GM18873 (cell line): ENCODE measurements around the gene LGMN.

Experiments
- ATAC-seq: cut with Tn5 transposase; IDR thresholded peaks from one replicate; pipeline ENCODE4 v1.9.1; 2021; ENCODE audit warnings: mild to moderate bottlenecking, moderate library complexity, moderate number of reproducible peaks; ENCODE audit not compliant: unreplicated experiment, low FRiP score

LGMN gene

GRCh38 chr14:92702441-92702918 is 45.9 kb downstream of the LGMN start:
- no peak for ATAC-seq

DNA sequence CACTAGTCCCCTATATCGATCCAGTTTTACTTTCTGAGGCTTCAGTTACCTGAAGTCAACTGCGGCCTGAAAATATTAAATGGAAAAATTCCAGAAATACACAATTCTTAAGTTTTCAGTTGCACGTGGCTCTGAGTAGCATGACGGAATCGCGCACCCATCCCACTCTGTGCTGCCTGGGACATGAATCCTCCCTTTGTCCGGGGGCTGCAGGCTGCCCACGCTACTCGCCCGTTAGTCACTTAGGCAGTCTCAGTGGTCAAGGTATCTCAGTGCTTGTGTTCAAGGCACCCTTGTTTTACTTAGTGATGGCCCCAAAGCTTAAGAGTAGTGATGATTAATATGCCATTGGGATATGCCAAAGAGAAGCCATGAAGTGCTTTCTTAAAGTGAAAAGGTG is 46.6 kb downstream of the LGMN start:
- ATAC-seq: no peak

DNA sequence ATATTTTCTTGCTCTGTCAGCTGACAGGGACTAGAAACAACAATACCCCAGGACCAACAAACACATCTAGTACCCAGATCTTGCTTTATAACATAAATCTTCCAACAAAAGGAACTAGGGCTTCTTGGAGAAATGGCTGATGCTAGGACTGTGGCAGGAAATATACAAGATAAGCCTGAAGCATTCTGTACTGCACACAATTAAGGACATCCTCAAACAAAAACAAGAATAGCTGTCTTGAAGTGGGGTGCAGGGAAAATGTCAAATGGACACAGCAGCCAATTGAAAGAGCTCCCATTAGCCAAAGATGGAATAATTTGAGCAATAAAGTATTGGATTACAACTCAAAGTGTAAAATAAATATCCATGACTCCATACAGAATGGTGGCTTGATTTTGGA is 50.0 kb downstream of the LGMN start:
- ATAC-seq: no peak

- ATAC-seq: no peak
Measured at GRCh38 chr14:92696366-92696765, 52.1 kb downstream of the LGMN start.

GRCh38 chr14:92695562-92695961 is 52.9 kb downstream of the LGMN start:
- no peak for ATAC-seq

DNA sequence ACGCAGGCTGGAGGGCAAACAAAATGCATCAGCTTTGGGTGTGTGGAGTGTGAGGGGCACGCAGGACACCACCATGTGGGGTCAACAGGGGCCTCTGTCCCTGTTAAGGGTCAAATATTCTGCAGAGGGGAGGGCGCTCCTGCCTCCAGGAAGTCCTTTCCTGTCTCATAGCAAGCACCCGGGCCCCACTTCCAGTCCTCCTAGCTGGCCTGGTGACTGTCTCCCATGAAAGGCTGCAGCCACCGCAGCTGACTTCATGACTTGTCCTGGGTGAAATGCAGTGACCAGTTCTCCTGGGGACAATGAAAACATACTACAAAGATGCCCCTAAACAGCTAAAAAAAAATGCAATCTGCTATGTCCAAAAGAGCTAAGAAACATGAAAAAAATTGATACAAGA is 53.6 kb downstream of the LGMN start:
- ATAC-seq: no peak

- ATAC-seq: no peak
Measured at GRCh38 chr14:92693998-92694795, 54.2 kb downstream of the LGMN start.

DNA sequence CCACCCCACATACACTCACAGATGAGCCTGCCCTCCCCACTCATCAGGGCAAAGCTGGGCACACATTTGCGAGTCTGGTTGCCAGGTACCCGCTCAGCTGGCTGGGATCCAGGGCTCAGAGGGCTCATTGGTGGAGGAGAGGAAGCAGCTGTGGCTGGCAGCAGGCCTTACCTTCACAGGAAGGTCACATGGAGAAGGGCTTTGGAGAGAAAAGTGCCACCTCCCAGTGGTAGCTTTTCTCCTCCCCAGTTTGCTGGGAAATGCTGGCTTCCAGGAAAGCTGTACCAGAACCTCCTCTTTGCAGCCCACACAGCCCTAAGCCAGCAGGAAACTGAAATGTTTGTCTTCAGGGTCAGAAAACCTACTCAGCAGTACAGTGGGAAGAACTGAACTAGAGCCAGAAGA is 55.6 kb downstream of the LGMN start:
- no peak for ATAC-seq

DNA sequence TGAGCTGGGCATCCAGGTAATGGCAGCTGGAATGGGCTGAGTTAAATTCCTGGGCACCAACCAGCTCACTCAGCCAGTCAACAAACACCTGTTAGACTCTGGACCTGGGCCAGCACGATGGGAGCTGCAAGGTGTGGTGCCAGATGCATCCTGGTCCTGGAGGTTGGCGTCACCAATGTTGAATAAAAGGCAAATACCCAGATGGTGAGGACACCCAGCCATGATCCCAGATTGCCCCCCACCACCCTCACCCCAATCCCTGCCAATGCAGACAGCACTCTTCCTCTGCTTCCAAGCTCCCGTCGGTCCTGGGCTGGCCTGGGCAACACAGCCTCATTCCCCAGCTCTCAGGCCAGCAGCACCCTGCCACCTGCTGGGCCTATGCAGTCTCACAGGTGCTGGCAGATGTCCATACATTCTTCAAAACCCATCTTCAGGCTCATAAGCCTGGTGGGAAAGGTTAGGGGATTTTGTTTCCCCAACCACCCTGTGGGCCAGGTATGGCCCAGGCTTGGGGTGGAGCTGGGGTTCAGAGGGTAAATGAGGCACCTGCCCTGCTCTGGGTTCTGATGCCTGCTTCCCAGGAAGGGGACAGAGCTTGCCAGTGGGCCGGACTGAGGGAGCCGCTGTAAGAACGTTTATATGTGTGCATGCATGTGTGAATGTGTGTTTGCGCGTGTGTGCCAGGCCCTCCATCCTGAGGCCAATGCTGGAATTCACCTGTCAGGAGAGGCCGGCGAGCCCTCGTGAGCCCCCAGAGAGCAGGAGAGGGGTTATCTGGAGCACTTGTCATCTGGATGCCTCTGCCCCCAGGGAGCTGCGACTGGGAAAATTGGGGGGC is 58.0 kb downstream of the LGMN start:
- ATAC-seq: no peak

DNA sequence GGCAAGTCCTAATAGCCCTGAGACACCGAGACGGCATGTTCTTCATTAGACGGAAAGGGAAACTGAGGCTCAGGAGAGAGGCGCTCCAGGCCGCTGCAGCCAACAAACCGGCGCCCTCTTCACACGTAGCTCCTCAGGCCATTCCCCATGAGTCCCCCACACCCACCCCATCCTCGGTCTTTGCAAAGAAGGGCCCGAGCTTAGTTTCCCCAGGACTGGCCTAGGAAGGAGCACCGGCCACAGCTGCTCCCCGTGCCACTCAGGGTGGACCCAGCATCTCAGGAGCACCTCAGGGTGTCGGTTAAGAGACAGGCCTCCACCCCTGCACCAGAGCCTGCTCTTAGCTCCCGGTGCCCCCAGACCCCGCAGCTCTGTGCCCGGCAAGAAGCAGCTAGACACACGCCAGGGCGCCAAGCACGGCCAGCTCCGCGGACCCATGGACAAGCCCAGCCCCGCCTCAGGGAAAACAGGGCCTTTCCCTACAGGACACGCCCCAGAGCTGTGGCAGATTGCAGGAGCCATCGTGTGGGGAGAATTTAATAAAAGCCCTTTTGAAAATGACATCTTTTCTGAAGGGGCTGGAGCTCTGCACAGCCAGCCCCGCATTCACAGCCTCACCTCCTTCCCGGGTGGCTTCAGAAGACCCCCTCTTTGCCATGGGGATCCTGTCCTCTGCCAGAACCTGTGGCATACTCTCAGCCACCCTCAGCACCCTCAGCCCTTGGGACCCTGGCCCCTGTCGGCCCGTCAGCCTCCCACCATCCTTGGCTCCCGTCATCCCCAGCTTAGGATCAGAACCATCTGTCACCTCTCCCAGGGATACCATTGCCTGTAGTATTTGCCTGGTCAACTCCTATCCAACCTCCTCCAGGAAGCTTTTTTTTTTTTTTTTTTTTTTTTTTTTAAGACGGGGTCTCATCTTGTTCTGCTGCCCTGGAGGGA is 59.7 kb downstream of the LGMN start:
- no peak for ATAC-seq

DNA sequence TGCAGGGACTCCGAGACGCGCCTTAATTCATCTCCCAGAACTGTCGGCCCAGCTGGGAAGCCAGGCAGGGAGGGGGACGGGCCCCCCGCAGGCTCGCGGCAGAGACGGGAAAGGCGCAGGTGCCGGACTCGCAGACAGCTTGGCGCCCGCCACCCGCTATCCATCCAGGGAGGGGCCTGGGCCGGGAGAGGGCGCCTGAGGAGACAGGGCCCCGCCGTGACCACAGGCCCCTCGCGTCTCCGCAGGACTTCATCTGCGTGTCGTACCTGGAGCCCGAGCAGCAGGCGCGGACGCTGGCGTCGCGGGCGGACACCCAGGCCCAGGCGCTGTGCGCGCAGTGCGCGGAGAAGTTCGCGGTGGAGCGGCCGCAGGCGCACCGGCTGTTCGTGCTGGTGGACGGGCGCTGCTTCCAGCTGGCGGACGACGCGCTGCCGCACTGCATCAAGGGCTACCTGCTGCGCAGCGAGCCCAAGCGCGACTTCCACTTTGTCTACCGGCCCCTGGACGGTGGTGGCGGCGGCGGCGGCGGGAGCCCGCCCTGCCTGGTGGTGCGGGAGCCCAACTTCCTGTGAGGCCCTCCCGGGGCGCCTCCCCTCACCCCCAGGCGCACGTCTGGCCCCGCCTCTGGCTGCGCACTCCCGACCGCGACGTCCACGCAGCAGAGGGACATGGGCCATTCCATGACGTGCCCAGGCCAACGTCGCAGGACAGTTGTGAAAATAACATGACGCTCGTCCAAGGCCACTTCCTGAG is 60.6 kb downstream of the LGMN start:
- ATAC-seq: no peak

DNA sequence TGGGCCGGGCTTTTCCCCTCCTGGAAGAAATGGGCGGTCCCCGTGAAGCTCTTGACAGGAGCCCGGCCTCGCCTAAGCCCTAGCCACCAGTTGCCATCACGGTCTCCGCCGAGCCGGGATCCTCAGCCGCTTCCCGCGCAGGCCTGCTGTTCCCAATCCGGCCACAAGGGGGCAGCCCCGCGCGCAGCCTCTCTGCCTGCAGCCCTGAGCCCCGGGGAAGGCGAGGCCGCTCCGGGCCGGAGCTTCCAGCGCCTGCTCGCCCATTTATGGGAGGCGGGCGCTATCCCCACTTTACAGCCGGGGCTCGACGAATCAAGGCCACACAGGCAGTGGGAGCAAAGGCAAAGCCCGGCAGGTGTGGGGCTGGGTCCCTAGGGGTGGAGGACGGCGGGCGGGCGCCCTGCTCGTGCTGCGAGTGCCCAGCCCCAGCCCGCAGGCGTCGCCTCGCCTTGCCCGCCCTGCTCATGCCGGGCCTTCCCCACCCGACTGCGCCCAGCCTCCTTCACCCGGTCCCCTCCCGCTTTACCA is 61.5 kb downstream of the LGMN start:
- ATAC-seq: no peak

DNA sequence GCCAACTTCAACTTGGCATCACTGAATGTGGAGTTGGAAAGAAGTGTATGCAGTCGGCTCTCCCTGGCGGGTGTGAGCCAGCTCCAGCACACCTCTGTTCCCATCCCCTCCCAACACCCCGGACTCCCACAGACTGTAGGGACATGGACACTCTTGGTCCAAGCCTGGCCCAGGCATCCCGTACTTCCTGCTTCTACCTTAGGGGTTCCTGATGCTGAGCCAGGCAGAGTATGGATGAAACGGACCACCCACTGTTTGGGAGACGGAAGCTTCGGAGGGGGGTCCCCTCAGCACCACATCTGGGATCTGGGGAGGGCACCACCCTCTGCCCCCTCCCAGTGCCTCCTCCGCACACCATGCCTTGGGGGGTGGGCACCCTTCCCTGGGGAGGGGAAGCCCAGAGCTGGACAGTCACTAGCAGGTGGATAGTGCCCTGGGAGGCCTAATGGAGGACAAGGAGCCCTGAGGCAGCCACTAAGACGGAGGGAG is 62.0 kb downstream of the LGMN start:
- no peak for ATAC-seq

GRCh38 chr14:92685784-92686355 is 62.6 kb downstream of the LGMN start:
- ATAC-seq: no peak

DNA sequence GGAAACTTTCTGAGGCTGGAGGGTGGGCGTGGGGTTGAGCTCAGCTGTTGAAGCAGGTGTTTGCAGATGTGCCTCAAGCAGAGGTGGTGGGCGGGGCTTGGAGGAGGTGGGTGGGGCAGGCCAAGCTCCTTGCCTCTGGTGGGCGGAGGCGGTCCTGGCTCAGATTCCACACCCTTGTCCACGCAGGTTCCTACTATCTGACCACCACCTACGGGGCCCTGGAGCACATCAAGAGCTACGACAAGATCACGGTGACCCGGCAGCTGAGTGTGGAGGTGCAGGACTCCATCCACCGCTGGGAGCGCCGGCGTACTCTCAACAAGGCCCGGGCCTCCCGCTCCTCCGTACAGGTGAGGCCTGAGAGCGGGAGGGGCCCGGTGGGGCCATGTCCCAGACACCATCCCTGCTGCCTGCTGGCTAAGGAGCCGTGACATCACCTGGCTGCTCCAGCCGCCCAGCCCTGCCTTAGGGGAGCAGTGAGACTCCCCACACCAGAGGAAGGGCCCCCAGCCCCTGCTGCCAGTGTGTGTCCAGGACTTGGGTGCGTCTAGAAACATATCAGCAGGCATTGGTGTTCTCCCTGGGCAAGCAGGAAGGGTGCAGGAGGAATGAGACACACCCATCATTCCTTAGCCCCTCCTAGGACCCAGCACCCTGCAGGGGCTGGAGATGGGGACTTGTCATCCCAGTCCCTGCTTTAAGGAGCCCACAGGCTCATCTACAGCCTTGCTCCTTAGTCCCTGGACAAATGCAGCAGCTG is 63.4 kb downstream of the LGMN start:
- ATAC-seq: no peak

GRCh38 chr14:92683041-92683440 is 65.4 kb downstream of the LGMN start:
- ATAC-seq: no peak

GRCh38 chr14:92680781-92681650 is 67.4 kb downstream of the LGMN start:
- ATAC-seq: no peak
